Stimulated activated naive CD8-positive, alpha-beta T cell treated with anti-CD3 and anti-CD28 coated beads, Interleukin-15, amount 100 ng/mL, for 72 hours (primary cell): Measurements from ENCODE around the gene TCERG1L.
"Not testable (repeated sequence)": the region's sequence is repeated elsewhere in the genome, so short reads cannot be mapped to it uniquely, and the experiment has no call there.

Source experiments
- ATAC-seq: fragments of 150-1000 bp; cut with Tn5 transposase; 2 replicates; pipeline ENCODE4 v1.10.0; 2021; ENCODE audit warnings: mild to moderate bottlenecking, moderate library complexity
- DNase-seq, 2 donors: peaks; one replicate each; pipeline ENCODE4 v3.0.0; 2021 to 2022
- H3K27ac Mint-ChIP-seq, 2 donors: one replicate each; pipeline ENCODE4 v1.8.0; 2022; ENCODE audit warnings: mild to moderate bottlenecking in 2 of 2, mixed read lengths in 2 of 2, moderate library complexity in 2 of 2
- H3K27me3 Mint-ChIP-seq: one replicate; pipeline ENCODE4 v1.8.0; 2022; ENCODE audit warnings: mixed read lengths
- H3K4me1 Mint-ChIP-seq: one replicate; pipeline ENCODE4 v1.8.0; 2022; ENCODE audit warnings: mild to moderate bottlenecking, mixed read lengths
- H3K4me3 Mint-ChIP-seq, 2 donors: one replicate each; pipeline ENCODE4 v1.8.0; 2022; ENCODE audit warnings: mild to moderate bottlenecking in 2 of 2, mixed read lengths in 2 of 2, moderate library complexity in 1 of 2
- H3K9me3 Mint-ChIP-seq, 2 donors: one replicate each; pipeline ENCODE4 v1.8.0; 2022; ENCODE audit warnings: mixed read lengths in 2 of 2

Gene TCERG1L

DNA sequence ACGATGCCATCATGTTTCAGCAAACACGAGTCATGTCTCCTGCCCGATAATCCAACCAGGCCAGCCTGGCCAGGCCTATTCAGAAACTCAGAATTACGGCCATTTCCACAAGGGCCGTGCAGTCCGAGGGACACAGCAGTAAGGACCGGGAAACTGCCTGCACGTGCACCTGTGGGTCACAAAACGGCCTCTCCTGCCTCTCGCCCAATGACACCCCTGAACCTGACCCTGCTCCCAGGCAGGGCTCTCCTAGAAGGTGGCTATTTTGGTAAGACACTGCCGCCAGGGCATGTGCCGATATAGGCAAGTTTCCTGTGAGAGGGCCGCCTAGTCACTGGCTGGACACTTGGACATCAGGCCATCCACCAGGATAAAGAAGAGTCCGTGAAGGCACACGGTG is 196.7 kb downstream of the TCERG1L start:
- Mint-ChIP-seq H3K9me3 (no peaks in the 10 kb centered on the region), H3K4me3 (no peak overlapping the region), H3K4me1 (no peaks in the 10 kb centered on the region), H3K27me3 (no peaks in the 10 kb centered on the region), H3K27ac (no peak overlapping the region)
- DNase-seq (no peak), ATAC-seq (no peak)

DNA sequence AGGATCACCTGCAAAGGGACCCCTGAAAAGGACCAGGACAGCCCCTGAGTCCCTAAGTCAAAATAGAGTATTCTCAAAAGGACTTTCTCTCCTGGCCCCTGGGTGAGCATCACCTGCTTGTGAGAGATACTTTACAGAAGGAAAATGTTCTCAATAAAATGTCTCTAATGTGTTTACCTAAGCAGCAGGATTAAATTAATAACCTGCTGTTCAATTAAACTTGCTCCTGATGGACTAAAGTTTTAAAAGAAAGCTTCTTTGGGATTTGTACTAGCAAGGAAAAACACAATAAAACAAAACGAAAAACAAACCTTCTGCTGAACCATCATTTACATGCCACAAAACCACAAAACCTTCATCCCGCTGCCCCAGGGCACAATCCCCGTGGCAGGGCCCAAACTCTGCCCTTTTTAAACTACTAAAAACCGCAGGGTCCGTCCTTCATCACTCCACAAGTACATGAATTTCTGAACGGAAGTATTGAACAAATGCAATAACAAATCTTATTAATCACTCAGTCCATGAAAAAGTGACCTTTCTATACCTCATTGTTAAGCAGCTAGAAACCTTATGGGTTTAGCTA is 197.7 kb downstream of the TCERG1L start:
- Mint-ChIP-seq H3K27ac (no peak overlapping the region), H3K9me3 (peaks cover 0 to under 1% of the 10 kb centered on the region in 2 donors), H3K27me3 (no peaks in the 10 kb centered on the region), H3K4me3 (no peak overlapping the region), H3K4me1 (no peaks in the 10 kb centered on the region)
- ATAC-seq (no peak), DNase-seq (no peak)

DNA sequence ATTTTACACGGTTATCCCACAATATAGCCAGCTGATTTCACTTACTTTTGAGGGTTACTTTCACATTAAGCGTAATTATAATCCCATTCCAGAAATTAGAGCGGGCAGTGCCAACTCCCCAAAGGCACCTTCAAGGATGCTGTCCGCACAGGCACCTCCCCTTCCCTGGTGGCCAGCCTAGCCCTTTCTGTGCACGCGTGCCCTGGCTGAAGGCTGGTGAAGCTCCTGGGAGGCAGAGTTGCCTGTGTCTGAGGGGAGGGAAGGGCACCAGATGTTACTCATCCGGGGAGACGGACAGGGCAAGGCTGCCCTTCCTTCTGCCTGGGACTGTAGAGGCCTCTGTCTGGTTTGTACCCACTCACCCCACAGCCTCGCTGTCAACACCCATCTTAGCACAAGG is 198.4 kb downstream of the TCERG1L start:
- H3K4me3 Mint-ChIP-seq, result no peak overlapping the region
- peaks cover 5% of the 10 kb centered on the region for H3K4me1 Mint-ChIP-seq
- DNase-seq, result no peak
- no peak overlapping the region for H3K27ac Mint-ChIP-seq
- peaks cover 0 to 7% of the 10 kb centered on the region in 2 donors for H3K9me3 Mint-ChIP-seq
- H3K27me3 Mint-ChIP-seq, result no peaks in the 10 kb centered on the region
- ATAC-seq, result no peak

DNA sequence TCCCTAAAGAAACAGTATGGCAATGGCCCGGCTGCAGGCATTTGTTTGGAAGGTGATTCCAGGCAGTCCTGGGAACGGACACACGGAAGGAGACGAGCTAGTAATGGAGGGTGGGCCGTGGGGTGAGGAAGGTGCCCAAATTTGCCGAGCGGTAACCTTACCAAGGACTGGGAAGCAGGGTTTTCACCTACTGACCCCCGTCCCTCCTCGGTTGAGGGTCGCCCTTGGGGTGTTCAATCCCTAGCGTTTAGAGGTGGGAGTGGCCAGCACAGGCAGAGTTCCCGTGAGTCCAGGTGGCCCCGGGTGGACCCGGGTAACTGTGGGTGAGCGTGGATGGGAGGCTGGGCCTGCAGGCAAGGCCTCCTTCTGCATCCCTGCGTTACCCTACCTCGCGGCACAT is 198.8 kb downstream of the TCERG1L start:
- H3K27ac Mint-ChIP-seq, result no peak overlapping the region
- no peak overlapping the region for H3K4me3 Mint-ChIP-seq
- DNase-seq (no peak), ATAC-seq (no peak)
- H3K27me3 Mint-ChIP-seq, result no peaks in the 10 kb centered on the region
- H3K9me3 Mint-ChIP-seq, result peaks cover 0 to 12% of the 10 kb centered on the region in 2 donors
- peaks cover 9% of the 10 kb centered on the region for H3K4me1 Mint-ChIP-seq

DNA sequence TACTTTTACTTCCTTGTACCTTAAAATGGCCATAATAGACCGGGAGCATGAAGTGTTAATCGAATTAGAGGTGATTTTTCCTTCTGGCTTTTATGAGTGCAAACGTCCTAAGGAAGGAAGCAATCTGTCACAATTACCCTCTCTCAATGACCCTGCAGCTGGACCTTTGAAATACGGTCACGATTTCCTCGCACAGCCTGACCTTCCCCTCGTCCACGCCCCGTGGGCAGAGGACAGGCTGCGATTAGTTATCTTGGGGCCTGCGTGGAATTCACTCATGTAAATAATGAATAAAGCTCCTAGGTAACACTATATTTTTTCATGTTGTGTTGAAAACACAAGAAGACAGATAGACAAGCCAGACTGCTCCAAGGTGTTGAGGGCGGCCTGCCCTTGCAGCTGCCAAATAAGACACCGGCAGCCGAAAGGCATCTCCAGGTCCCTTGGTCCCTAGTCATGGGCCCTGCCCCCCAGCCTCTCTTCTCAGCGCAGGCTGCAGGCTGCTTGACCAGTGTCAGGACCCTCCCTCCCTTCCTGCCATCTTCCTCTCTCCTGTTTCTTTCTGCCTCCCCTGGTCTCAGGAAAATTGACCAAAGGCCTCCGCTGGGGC is 199.9 kb downstream of the TCERG1L start:
- H3K9me3 Mint-ChIP-seq, result peaks cover 0 to 22% of the 10 kb centered on the region in 2 donors
- no peak overlapping the region for H3K4me3 Mint-ChIP-seq
- peaks cover 10% of the 10 kb centered on the region for H3K4me1 Mint-ChIP-seq
- no peaks in the 10 kb centered on the region for H3K27me3 Mint-ChIP-seq
- no peak for DNase-seq
- no peak for ATAC-seq
- H3K27ac Mint-ChIP-seq, result no peak overlapping the region

DNA sequence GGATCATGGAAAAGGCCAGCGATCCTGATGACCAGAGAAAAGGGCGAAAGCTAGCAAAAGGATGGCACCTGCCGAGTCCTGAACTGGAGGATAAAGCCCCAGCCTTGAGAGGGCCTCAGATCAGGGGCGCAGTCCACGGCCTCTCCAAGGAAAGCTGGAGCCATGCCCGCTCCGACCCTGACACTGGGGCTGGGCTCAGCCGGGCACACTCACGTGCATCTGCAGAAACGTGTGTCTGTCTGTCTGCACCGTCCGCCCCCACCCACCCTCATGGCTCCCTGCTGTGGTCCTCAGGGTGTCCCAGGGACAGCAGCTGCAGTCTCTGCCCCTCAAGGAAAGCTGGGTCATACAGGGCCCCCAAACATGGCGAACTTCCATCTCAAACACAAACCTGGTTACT is 200.5 kb downstream of the TCERG1L start:
- Mint-ChIP-seq H3K4me1 (peaks cover 10% of the 10 kb centered on the region), H3K27me3 (no peaks in the 10 kb centered on the region), H3K27ac (no peak overlapping the region), H3K9me3 (peaks cover 0 to 28% of the 10 kb centered on the region in 2 donors), H3K4me3 (no peak overlapping the region)
- ATAC-seq (no peak), DNase-seq (no peak)

DNA sequence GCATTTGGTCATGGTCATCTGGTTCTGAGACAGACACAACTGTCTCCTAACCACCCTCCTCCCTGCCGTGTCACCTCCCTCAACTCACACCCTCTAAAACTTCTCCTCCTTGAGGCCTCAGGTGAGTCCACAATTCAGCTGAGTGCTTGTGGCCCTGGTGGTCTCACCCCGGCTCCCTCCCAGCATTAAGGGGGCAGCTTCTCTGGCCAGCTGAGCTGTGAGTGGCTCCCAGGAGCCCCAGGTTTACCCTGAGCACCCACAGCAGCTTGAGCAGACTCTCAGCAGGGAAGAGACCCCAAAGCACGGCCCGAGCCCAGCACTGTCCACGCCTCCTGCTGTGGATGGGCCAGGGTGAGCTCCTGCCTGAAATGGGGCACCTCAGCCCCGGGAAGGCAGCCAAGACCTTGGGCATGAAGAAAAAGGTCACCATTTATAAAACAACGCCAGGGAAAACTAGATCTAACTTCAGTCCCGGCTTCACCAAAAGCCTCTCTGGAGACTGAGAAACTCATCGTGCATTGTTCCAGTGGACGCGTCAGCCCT is 201.2 kb downstream of the TCERG1L start:
- Mint-ChIP-seq H3K27me3 (peaks cover 5% of the 10 kb centered on the region), H3K4me1 (peaks cover 10% of the 10 kb centered on the region), H3K4me3 (no peak overlapping the region), H3K27ac (no peak overlapping the region), H3K9me3 (peaks cover 0 to 28% of the 10 kb centered on the region in 2 donors)
- ATAC-seq, result no peak
- DNase-seq, result no peak

DNA sequence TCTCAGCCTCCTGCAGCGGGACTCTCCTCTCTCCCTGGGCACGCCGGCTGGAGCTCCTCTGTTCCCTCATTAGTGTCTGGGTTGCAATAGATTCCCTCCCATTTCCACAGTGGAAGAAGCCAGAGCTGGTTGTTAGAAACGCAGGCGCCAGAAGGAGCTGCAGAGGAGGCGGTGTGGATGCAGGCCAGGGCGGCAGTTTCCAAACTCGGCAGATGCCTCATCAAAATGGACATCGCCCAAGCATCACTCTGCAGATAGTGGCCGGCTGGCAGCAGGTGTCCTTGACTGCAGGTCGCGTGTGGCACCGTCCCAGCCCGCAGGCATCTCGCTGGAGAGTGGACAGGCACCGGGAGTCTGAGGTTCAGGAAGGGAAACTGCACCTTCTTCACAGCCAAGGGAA is 201.8 kb downstream of the TCERG1L start:
- ATAC-seq, result no peak
- no peak for DNase-seq
- Mint-ChIP-seq H3K9me3 (peaks cover 0 to 28% of the 10 kb centered on the region in 2 donors), H3K27ac (no peak overlapping the region), H3K4me3 (no peak overlapping the region), H3K4me1 (peaks cover 10% of the 10 kb centered on the region), H3K27me3 (peaks cover 10% of the 10 kb centered on the region)

DNA sequence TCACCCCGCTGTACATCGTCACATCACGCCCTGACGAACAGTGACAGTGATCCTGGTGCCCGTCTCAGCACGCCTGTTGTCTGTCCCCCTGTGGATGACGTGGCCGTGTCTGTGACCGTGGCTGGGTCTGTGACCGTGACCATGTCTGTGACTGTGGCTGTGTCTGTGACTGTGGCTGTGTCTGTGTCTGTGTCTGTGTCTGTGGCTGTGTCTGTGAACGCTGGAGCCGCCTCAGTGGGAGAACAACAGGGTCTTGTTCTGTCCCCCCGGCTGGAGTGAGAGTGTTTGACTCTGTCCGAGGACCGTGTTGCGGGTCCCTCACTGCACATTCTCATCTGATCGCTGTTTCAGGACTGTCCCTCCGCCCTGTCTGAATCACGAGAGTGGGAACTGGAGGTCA is 202.2 kb downstream of the TCERG1L start:
- Mint-ChIP-seq H3K4me1 (peaks cover 10% of the 10 kb centered on the region), H3K4me3 (no peak overlapping the region), H3K27me3 (peaks cover 10% of the 10 kb centered on the region), H3K9me3 (peaks cover 0 to 28% of the 10 kb centered on the region in 2 donors), H3K27ac (peak overlapping the region in 1 of 2 donors; percentile 3)
- no peak for DNase-seq
- no peak for ATAC-seq

DNA sequence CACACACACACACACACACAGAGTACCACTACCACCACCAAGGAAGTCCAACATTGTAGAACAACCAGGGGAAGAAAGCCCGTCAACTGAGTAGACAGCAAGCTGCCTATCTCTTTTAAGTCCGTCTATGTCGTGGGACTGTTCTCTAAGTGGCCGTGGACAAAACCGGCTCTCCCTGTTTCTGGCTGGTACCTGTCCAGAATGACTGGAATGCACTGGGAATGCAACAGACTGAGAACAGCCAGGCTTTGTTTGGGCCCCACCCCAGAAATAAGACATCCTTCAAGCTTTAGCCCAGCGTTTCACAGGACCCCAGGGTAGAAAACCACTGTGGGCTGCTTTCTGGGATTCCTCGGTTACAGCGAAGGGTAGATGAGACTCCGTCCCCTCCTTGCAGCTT is 203.6 kb downstream of the TCERG1L start:
- peaks cover 10% of the 10 kb centered on the region for H3K4me1 Mint-ChIP-seq
- H3K9me3 Mint-ChIP-seq, result peaks cover 0 to 28% of the 10 kb centered on the region in 2 donors
- DNase-seq (no peak), ATAC-seq (no peak)
- H3K27ac Mint-ChIP-seq, result no peak overlapping the region
- peaks cover 10% of the 10 kb centered on the region for H3K27me3 Mint-ChIP-seq
- H3K4me3 Mint-ChIP-seq, result no peak overlapping the region

DNA sequence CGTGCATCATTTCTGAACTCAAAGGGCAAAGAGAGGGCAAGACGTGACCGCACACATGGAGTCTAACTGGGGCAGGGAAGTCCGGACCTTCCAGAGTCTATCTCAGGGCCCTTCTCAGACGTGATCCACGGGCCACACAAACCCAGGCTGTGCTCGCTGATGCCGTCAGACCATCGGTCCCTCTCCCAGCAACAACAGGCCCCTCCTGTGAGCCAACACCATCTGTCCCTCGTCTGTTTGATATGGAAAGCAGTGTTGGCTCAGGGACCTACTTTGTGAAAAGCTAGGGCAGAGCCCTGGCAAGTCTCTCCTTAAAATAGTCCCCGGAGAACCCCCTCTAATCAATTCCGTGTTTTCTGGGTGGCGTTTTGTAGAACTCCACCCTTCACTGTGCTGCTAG is 208.8 kb downstream of the TCERG1L start:
- Mint-ChIP-seq H3K4me1 (no peaks in the 10 kb centered on the region), H3K27ac (no peak overlapping the region), H3K27me3 (peaks cover 10% of the 10 kb centered on the region), H3K4me3 (no peak overlapping the region), H3K9me3 (peaks cover 0 to 16% of the 10 kb centered on the region in 2 donors)
- ATAC-seq (no peak), DNase-seq (no peak)

DNA sequence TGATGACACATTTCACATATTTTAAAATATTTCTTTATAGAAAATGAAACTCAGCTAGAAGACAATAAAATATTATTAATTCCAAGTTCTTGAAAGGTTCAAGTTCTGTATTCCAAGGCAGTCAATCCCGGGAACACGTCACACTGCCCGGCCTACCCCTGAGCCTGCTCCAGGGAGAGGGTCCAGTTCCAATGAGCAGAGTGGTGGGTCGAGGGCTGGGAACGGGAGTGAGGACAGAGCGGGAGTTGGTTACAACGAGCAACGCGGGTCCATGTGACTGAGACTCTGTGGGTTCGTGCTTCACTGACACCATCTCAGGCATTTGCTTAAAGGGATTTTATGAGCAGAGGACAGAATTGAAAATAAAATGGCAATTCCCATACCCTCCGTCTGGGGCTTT is 209.4 kb downstream of the TCERG1L start:
- Mint-ChIP-seq H3K4me1 (no peaks in the 10 kb centered on the region), H3K4me3 (no peak overlapping the region), H3K27ac (no peak overlapping the region), H3K27me3 (peaks cover 10% of the 10 kb centered on the region), H3K9me3 (peaks cover 0 to 11% of the 10 kb centered on the region in 2 donors)
- ATAC-seq, result no peak
- no peak for DNase-seq

DNA sequence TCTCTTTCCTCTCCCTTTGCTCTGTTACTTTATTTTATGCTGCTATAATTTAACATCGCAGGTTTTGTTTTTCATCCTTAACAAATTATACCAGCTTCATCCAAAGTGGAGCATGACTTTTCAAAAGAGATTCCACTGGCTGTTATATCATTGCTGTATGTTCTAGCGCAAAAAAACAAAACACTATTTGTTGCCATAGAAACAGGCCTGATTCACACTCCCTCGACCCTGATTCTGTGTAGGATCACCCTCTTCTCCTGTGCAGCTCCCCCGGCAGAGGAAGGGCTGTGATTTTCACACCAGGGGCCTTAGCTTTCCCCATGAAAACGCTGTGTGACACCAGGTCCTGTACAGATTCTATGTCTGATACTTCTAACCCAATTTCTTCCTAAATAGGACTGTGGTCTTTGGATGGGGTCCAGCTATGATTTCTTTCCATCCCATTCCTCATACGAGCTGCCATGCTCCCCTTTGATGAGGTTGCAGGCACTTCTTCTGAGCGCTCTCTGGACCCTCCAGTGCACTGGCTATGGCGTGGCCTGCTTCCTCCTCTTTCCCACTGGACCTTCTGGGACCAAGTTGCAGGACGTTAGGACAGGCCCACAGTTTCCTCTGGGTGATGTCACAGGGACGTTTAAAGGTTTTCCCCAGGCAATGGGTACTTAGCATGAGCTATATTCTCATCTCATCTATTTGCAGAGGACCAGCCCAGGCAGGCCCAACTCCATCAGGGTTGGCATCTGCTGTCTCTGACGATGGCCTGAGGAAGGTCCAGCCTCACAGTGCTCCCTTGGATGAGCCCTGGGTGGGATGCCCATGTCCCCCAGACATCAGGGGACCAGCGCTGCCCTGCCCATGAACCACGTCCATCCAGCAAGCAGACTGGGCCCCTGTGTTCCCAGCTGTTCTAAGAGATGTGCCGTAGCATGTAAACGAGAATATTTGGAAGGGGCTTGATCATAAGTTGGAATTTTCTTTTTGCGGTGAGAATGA is 210.8 kb downstream of the TCERG1L start:
- H3K9me3 Mint-ChIP-seq, ATAC-seq, DNase-seq, H3K27me3 Mint-ChIP-seq, H3K4me3 Mint-ChIP-seq, H3K4me1 Mint-ChIP-seq: not testable (repeated sequence)
- peak overlapping the region in 1 of 2 donors; percentile 68 for H3K27ac Mint-ChIP-seq

DNA sequence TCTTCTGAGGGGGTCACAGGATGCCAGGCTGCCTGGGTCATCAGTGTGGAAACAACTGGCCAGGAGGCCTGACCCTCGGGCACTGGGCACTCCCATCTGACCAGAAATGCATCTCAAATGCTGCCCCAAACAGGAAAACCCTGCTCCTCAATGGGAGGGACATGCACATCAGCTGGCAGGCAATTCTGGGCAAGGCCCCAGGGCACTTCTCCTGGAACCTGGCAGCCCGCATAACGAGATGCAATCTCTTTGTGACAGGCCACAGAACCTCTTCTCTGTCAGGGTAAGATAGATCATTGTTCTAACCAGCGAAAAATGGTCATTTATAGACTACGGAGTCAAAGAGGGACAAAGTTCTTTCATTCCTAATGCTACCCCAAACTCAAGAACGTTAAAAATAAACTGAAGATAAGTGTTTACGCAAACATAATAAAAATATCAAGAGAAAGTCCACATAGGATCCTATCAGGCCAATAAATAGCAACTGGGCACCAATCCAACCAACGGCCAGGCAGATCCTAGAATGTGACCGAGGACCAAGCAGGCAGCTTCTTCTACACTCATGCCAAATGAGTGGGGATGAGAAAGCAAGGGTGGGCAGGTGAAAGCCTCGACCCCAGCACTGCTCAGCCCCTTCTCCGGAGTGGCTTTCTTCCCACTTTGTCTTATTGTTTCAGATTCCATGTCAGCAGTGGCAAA is 212.3 kb downstream of the TCERG1L start:
- Mint-ChIP-seq H3K4me1 (no peaks in the 10 kb centered on the region), H3K27ac (no peak overlapping the region), H3K9me3 (no peaks in the 10 kb centered on the region), H3K27me3 (no peaks in the 10 kb centered on the region), H3K4me3 (no peak overlapping the region)
- DNase-seq, result no peak
- no peak for ATAC-seq

DNA sequence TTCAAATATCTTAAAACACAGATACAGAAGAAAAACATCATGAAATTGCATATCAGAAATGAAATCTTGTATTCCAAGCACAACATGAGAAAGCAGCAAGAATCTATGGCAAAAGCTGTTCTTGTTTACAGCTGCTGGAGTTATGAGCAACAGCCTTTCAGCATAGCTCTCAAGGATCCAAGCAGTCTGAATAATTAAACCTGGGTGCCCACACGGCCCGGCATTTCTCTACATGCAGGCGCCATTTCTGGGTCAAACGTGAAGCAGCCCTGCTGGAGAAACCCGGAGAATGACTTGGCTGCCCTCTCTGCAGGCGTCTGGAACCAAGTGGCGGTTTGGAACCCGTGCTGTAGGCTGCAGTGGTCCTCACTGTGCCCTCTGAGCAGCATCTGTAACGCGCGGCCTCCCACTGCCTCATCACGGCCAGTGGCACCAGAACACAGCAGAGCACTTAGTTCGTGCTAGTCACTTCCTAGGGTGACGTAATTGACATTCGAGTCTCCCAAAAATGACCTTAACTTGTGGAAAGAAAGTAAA is 213.0 kb downstream of the TCERG1L start:
- Mint-ChIP-seq H3K9me3 (no peaks in the 10 kb centered on the region), H3K27ac (no peak overlapping the region)

More for the DNA sequence above, 213.0 kb downstream of the TCERG1L start:
- ATAC-seq, result no peak
- H3K4me3 Mint-ChIP-seq, result no peak overlapping the region
- no peaks in the 10 kb centered on the region for H3K27me3 Mint-ChIP-seq
- no peaks in the 10 kb centered on the region for H3K4me1 Mint-ChIP-seq
- no peak for DNase-seq
